Astrocyte (in vitro differentiated cells and primary cell): ENCODE results near the gene HERPUD1.

Experiments
- EZH2 ChIP-seq: IDR thresholded peaks from 2 replicates; pipeline ENCODE4 v1.6.1; 2012; ENCODE audit warnings: mild to moderate bottlenecking, low read length, inconsistent platforms; ENCODE audit not compliant: insufficient read depth
- TF ChIP-seq, protein P1 (sequence below): IDR thresholded peaks from 2 replicates; pipeline ENCODE4 v1.5.1; 2011; ENCODE audit warnings: low read depth, mild to moderate bottlenecking, inconsistent platforms, low read length, moderate library complexity; ENCODE audit not compliant: insufficient read depth

DNA sequence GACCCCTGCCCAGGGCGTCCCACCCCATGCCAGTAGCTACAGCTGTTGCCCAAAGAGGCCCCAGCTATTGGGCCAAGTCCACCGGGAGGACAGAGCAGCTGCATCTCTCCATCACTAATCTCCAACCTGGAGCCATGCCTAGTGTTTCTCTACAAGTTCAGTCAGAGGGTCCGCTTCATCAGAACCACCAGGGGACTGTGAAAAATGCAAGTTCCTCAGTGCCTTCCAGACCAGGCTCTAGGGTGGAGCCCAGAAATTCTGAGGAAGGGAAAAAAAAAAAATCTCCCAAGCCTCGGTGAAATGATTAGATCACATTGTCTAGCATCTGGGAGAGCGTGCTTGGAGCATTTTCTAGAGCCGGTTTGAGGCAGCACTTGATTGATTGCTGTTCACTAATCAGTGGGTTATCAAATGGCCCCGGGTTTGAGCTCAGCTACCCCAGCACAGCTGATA is 22.4 kb upstream of the HERPUD1 start:
- TF ChIP-seq, protein P1, sequence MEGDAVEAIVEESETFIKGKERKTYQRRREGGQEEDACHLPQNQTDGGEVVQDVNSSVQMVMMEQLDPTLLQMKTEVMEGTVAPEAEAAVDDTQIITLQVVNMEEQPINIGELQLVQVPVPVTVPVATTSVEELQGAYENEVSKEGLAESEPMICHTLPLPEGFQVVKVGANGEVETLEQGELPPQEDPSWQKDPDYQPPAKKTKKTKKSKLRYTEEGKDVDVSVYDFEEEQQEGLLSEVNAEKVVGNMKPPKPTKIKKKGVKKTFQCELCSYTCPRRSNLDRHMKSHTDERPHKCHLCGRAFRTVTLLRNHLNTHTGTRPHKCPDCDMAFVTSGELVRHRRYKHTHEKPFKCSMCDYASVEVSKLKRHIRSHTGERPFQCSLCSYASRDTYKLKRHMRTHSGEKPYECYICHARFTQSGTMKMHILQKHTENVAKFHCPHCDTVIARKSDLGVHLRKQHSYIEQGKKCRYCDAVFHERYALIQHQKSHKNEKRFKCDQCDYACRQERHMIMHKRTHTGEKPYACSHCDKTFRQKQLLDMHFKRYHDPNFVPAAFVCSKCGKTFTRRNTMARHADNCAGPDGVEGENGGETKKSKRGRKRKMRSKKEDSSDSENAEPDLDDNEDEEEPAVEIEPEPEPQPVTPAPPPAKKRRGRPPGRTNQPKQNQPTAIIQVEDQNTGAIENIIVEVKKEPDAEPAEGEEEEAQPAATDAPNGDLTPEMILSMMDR, result no peak
- TF ChIP-seq EZH2, result no peak
